ENCODE measurements around the gene SLC10A1. TPM values are rescaled to one million over a fixed set of nuclear protein-coding genes. Genes with fewer than 3 reads are reported as not detected.

The SLC10A1 gene
- total RNA-seq, 1 donor from 2014 or later, result not detected

- CTCF ChIA-PET, result no interaction called here
Measured at GRCh38 chr14:69789118-69789640, 7.9 kb downstream of the SLC10A1 start.

GRCh38 chr14:69786603-69787002, 10.4 kb downstream of the SLC10A1 start:
- Mint-ChIP-seq H3K4me3 (no peak overlapping the region), H3K9me3 (no peaks in the 10 kb centered on the region), H3K27ac (no peak overlapping the region), H3K27me3 (no peaks in the 10 kb centered on the region), H3K36me3 (ENCODE audit: low read depth) (peaks cover 10% of the 10 kb centered on the region), H3K4me1 (peaks cover 3% of the 10 kb centered on the region)
- intact Hi-C loops (cut with micrococcal nuclease), result no loop called here
- TF ChIP-seq, protein P1, sequence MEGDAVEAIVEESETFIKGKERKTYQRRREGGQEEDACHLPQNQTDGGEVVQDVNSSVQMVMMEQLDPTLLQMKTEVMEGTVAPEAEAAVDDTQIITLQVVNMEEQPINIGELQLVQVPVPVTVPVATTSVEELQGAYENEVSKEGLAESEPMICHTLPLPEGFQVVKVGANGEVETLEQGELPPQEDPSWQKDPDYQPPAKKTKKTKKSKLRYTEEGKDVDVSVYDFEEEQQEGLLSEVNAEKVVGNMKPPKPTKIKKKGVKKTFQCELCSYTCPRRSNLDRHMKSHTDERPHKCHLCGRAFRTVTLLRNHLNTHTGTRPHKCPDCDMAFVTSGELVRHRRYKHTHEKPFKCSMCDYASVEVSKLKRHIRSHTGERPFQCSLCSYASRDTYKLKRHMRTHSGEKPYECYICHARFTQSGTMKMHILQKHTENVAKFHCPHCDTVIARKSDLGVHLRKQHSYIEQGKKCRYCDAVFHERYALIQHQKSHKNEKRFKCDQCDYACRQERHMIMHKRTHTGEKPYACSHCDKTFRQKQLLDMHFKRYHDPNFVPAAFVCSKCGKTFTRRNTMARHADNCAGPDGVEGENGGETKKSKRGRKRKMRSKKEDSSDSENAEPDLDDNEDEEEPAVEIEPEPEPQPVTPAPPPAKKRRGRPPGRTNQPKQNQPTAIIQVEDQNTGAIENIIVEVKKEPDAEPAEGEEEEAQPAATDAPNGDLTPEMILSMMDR (IDR thresholded peaks at IDR 0.05), result no peak
- ChIA-PET CTCF (no interaction called here), POLR2A (no interaction called here)
- DNase-seq (no peak), ATAC-seq (ENCODE audit: low read depth) (no peak)

More at GRCh38 chr14:69789118-69789640, 7.9 kb downstream of the SLC10A1 start:
- Mint-ChIP-seq H3K4me1 (peaks cover 3% of the 10 kb centered on the region), H3K36me3 (ENCODE audit: low read depth) (peaks cover 10% of the 10 kb centered on the region), H3K27me3 (no peaks in the 10 kb centered on the region), H3K27ac (no peak overlapping the region), H3K9me3 (no peaks in the 10 kb centered on the region), H3K4me3 (no peak overlapping the region)
- intact Hi-C loops (cut with micrococcal nuclease), result no loop called here
- TF ChIP-seq, protein P1 (IDR thresholded peaks at IDR 0.05), result no peak
- POLR2A ChIA-PET, result no interaction called here
- no peak for ATAC-seq (ENCODE audit: low read depth)
- no peak for DNase-seq

DNA sequence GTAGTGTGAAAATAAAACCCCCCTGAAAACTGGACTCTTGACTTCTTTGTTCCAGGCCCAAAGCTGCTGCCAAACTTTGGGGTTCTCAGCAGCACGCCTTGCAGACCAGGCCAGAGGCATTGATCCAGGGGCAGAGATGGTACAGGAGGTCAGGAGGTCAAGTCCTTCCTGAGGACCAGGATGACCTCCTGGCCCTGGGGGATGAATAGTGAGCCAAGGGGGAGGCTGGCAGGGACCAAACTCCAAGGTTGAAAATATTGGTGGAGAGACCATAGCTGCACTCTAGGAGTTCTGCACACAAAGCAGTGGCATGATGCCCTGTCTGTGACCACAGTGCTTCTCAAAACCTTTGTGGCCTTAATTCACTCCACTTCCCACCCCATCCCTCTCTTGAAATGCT, 12.1 kb downstream of the SLC10A1 start:
- ATAC-seq (ENCODE audit: low read depth) (no peak), DNase-seq (no peak)
- intact Hi-C loops (cut with micrococcal nuclease), result no loop called here
- H3K4me1 Mint-ChIP-seq, result peaks cover 3% of the 10 kb centered on the region
- CTCF ChIA-PET, result no interaction called here
- H3K27me3 Mint-ChIP-seq, result no peaks in the 10 kb centered on the region
- TF ChIP-seq, protein P1 (IDR thresholded peaks at IDR 0.05), result no peak
- H3K9me3 Mint-ChIP-seq, result no peaks in the 10 kb centered on the region
- peaks cover 21% of the 10 kb centered on the region for H3K36me3 Mint-ChIP-seq (ENCODE audit: low read depth)
- POLR2A ChIA-PET, result no interaction called here
- no peak overlapping the region for H3K4me3 Mint-ChIP-seq
- H3K27ac Mint-ChIP-seq, result no peak overlapping the region

DNA sequence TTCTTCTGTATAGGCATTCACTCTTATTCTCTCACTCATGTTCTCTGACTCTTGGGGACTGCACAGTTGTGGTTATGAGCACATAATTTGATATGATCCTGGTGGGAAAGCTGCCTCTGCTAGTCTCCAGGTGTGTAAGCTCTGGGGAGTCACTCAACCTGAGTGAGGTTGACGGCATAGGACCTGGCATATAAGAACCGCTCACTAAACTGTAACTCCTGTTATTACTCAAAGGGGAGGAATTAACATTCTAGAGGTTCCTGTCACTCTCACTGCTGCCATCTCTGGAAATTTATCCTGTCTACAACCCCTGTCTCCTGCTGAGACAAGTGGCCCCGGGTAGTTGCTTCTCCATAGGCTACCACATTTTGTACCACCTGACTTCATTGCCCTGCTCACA, 16.1 kb downstream of the SLC10A1 start:
- H3K27me3 Mint-ChIP-seq, result no peaks in the 10 kb centered on the region
- TF ChIP-seq, protein P1 (IDR thresholded peaks at IDR 0.05), result no peak
- intact Hi-C loops (cut with micrococcal nuclease), result no loop called here
- ChIA-PET CTCF (no interaction called here), POLR2A (interaction anchor here (1.6 kb wide), 1 partner anchor 14 kb away, joined by 4 read pairs; no protein-coding TSS in a partner anchor)
- H3K4me3 Mint-ChIP-seq, result no peak overlapping the region
- peaks cover 48% of the 10 kb centered on the region for H3K36me3 Mint-ChIP-seq (ENCODE audit: low read depth)
- peak overlapping the region; percentile 39 for H3K27ac Mint-ChIP-seq
- DNase-seq (no peak), ATAC-seq (ENCODE audit: low read depth) (no peak)
- peaks cover 13% of the 10 kb centered on the region for H3K4me1 Mint-ChIP-seq
- no peaks in the 10 kb centered on the region for H3K9me3 Mint-ChIP-seq

DNA sequence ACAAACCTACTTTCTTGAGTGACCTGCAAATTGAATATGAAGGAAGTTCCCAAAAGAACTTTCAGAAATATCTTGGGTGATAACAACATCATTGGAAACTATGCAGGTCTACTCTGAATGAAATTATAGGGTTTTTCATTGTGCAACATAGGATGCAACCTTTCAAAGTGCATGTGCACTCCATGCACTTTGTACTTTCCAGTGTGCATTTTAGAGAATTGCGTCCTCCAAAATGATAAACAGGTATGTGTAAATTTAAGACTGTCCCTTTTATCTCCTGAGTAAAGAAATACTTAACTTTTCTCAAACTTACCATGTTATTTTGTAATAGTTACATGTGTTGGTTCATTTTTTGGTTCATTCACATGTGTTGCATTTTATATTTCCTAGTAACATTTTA, 16.9 kb downstream of the SLC10A1 start:
- POLR2A ChIA-PET, result interaction anchor here (1.6 kb wide), 1 partner anchor 13 kb away, joined by 4 read pairs; no protein-coding TSS in a partner anchor
- Mint-ChIP-seq H3K36me3 (ENCODE audit: low read depth) (peaks cover 56% of the 10 kb centered on the region), H3K4me3 (no peak overlapping the region), H3K4me1 (peaks cover 19% of the 10 kb centered on the region), H3K9me3 (no peaks in the 10 kb centered on the region), H3K27ac (no peak overlapping the region), H3K27me3 (no peaks in the 10 kb centered on the region)
- DNase-seq (no peak), ATAC-seq (ENCODE audit: low read depth) (no peak)
- CTCF ChIA-PET, result no interaction called here
- TF ChIP-seq, protein P1 (IDR thresholded peaks at IDR 0.05), result no peak
- intact Hi-C loops (cut with micrococcal nuclease), result no loop called here

Measured in activated B cell treated with CpG ODN at 0.5 μM for 24 hours (primary cell).